DOHH2 (cell line): ENCODE measurements around the gene SLC2A6.

Experiments used
- CTCF ChIP-seq: fragments of 200-600 bp; sonication (generic); IDR thresholded peaks from one replicate; pipeline ENCODE4 v1.5.1; 2014; ENCODE audit warnings: antibody characterized with exemption, mild to moderate bottlenecking, low read depth, low read length; ENCODE audit not compliant: poor library complexity, severe bottlenecking
- EZH2phosphoT487 ChIP-seq: fragments of 200-600 bp; sonication (generic); IDR thresholded peaks from 2 replicates; pipeline ENCODE4 v1.6.1; 2017; ENCODE audit warnings: borderline replicate concordance, mild to moderate bottlenecking, antibody characterized with exemption, low read length, moderate library complexity, mixed read lengths

GRCh38 chr9:133428617-133429101, 50.2 kb downstream of the SLC2A6 start:
- TF ChIP-seq CTCF (no peak), EZH2phosphoT487 (no peak)
